PC-9 (cell line): ENCODE results near the gene NAT8. TPM values are rescaled to one million over a fixed set of nuclear protein-coding genes. Genes with fewer than 3 reads are reported as not detected.
"Not testable (repeated sequence)": the region's sequence is repeated elsewhere in the genome, so short reads cannot be mapped to it uniquely, and the experiment has no call there.

Experiments used
- BruUV-seq: library from RNA; stranded (reverse); fragments of 400-500 nt; replicated peaks from 2 replicates; lab custom pipeline; 2021; lab: Mats Ljungman, UMichigan
- CTCF ChIA-PET: fragments of 300-600 bp; sonication (Branson Sonifier 250); formaldehyde crosslinking; loops from one replicate; lab custom pipeline; 2022; ENCODE audit warnings: antibody characterized with exemption; lab: Charles Lee
- POLR2A ChIA-PET: fragments of 300-600 bp; sonication (Branson Sonifier 250); formaldehyde crosslinking; loops from one replicate; lab custom pipeline; 2022; ENCODE audit warnings: antibody characterized with exemption; ENCODE audit not compliant: unreplicated experiment; lab: Charles Lee
- DNase-seq, 2 experiments: peaks; one replicate each; pipeline versions ENCODE4 v3.0.0 to v3.0.0-alpha.2; 2015 to 2022; ENCODE audit warnings: mixed read lengths in 1 of 2
- H2AFZ ChIP-seq: fragments of 200-600 bp; sonication (generic); 2 replicates; pipeline ENCODE4 v1.8.1; 2017; ENCODE audit warnings: antibody characterized with exemption
- H3F3A ChIP-seq: fragments of 200-600 bp; sonication (generic); 2 replicates; pipeline ENCODE4 v1.8.1; 2017; ENCODE audit warnings: antibody characterized with exemption, mild to moderate bottlenecking, low read depth; ENCODE audit not compliant: insufficient read depth
- H3K27ac ChIP-seq: fragments of 200-600 bp; sonication (generic); 2 replicates; pipeline ENCODE4 v1.6.1; 2016; ENCODE audit warnings: mixed run types
- H3K27me3 ChIP-seq: fragments of 200-600 bp; sonication (generic); 2 replicates; pipeline ENCODE4 v1.6.1; 2016; ENCODE audit warnings: low read depth, mixed run types; ENCODE audit not compliant: insufficient read depth
- H3K36me3 ChIP-seq: fragments of 200-600 bp; sonication (generic); 2 replicates; pipeline ENCODE4 v1.6.1; 2016; ENCODE audit warnings: low read depth, mixed run types
- H3K4me1 ChIP-seq: fragments of 200-600 bp; sonication (generic); replicated peaks from 2 replicates; pipeline ENCODE4 v1.6.1; 2016; ENCODE audit warnings: mixed run types; ENCODE audit not compliant: insufficient read depth
- H3K4me2 ChIP-seq: fragments of 200-600 bp; sonication (generic); 2 replicates; pipeline ENCODE4 v1.6.1; 2017; ENCODE audit warnings: mixed run types
- H3K4me3 ChIP-seq: fragments of 200-600 bp; sonication (generic); 2 replicates; pipeline ENCODE4 v1.6.1; 2016; ENCODE audit warnings: mixed run types
- H3K79me2 ChIP-seq: fragments of 200-600 bp; sonication (generic); 2 replicates; pipeline ENCODE4 v1.6.1; 2017; ENCODE audit warnings: low read depth, mixed run types
- H3K9me2 ChIP-seq: fragments of 200-600 bp; sonication (generic); 2 replicates; pipeline ENCODE4 v1.8.1; 2017; ENCODE audit warnings: mild to moderate bottlenecking; ENCODE audit not compliant: insufficient read depth
- H3K9me3 ChIP-seq: fragments of 200-600 bp; sonication (generic); 2 replicates; pipeline ENCODE4 v1.8.1; 2016; ENCODE audit warnings: low read depth; ENCODE audit not compliant: insufficient read depth
- H4K20me1 ChIP-seq: fragments of 200-600 bp; sonication (generic); 2 replicates; pipeline ENCODE4 v1.8.1; 2017; ENCODE audit not compliant: insufficient read depth
- EZH2 ChIP-seq: fragments of 200-600 bp; sonication (generic); IDR thresholded peaks from 2 replicates; pipeline ENCODE4 v1.8.0; 2017; ENCODE audit warnings: antibody characterized with exemption, low read depth
- intact Hi-C: fragments of 100-400 bp; cut with micrococcal nuclease; formaldehyde crosslinking; loops from one replicate; pipeline ENCODE4 v1.10.0; 2022; ENCODE audit not compliant: unreplicated experiment
- total RNA-seq: library from RNA; stranded (reverse); gene quantifications from 2 replicates; pipeline ENCODE4 v1.2.3, GENCODE V29; 2021
- TF ChIP-seq, protein P1 (sequence below): fragments of 200-600 bp; sonication (generic); conservative IDR thresholded peaks from 2 replicates; pipeline ENCODE4 v1.6.1; 2017; ENCODE audit warnings: mixed run types, antibody characterized with exemption, mild to moderate bottlenecking, moderate library complexity

Gene NAT8
- total RNA-seq, 1 experiment from 2014 or later: not detected

DNA sequence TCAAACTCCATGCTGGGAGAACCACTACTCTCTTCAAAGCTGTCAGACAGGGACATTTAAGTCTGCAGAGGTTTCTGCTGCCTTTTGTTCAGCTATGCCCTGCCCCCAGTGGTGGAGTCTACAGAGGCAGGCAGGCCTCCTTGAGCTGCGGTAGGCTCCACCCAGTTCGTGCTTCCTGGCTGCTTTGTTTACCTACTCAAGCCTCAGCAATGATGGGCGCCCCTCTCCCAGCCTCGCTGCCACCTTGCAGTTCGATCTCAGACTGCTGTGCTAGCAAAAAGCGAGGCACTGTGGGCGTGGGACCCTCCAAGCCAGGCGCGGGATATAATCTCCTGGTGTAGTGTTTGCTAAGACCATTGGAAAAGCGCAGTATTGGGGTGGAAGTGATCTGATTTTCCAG lies 5.5 kb upstream of the NAT8 start:
- DNase-seq, H4K20me1 ChIP-seq, intact Hi-C loops, H3K79me2 ChIP-seq, H3K4me1 ChIP-seq, H3K9me2 ChIP-seq, H3K27ac ChIP-seq, BruUV-seq, CTCF ChIA-PET, POLR2A ChIA-PET, H3K36me3 ChIP-seq, H3F3A ChIP-seq, H3K9me3 ChIP-seq: not testable (repeated sequence)
- peak overlapping the region; percentile 59 for H3K4me2 ChIP-seq
- peaks cover 45% of the 10 kb centered on the region for H3K27me3 ChIP-seq
- peak overlapping the region; percentile 35; the same call in 1 of the 2 replicates for H3K4me3 ChIP-seq
- TF ChIP-seq, protein P1, sequence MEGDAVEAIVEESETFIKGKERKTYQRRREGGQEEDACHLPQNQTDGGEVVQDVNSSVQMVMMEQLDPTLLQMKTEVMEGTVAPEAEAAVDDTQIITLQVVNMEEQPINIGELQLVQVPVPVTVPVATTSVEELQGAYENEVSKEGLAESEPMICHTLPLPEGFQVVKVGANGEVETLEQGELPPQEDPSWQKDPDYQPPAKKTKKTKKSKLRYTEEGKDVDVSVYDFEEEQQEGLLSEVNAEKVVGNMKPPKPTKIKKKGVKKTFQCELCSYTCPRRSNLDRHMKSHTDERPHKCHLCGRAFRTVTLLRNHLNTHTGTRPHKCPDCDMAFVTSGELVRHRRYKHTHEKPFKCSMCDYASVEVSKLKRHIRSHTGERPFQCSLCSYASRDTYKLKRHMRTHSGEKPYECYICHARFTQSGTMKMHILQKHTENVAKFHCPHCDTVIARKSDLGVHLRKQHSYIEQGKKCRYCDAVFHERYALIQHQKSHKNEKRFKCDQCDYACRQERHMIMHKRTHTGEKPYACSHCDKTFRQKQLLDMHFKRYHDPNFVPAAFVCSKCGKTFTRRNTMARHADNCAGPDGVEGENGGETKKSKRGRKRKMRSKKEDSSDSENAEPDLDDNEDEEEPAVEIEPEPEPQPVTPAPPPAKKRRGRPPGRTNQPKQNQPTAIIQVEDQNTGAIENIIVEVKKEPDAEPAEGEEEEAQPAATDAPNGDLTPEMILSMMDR: peak; percentile 20; the same call in 1 of the 2 replicates
- H2AFZ ChIP-seq: 0 out of 2 replicates have a peak overlapping the region, but pooled peaks have one; percentile 33

DNA sequence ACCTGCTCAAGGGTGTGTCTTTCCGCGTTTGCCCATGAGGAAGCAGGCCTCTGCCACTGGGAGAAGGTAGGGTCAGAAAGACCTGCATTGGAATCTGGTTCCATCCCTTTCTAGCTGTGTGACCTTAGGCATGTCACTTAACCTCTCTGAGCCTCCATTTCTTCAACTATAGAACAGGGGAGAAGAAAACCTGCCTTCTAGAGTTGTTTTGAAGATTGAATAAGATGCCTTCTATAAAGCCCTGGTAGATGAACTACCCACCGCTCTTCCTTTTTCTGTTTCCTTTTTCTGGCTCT lies 507 bp downstream of the NAT8 start:
- POLR2A ChIA-PET: no interaction called here
- Histone ChIP-seq H3K4me1 (no peaks in the 10 kb centered on the region), H3K36me3 (no peaks in the 10 kb centered on the region), H3K9me3 (no peaks in the 10 kb centered on the region), H3K27me3 (peaks cover 14% of the 10 kb centered on the region), H3K4me3 (no peak overlapping the region), H2AFZ (no peak overlapping the region), H3K9me2 (no peaks in the 10 kb centered on the region), H3K27ac (no peak overlapping the region), H4K20me1 (no peaks in the 10 kb centered on the region), H3K4me2 (no peak overlapping the region), H3K79me2 (no peaks in the 10 kb centered on the region), H3F3A (no peaks in the 10 kb centered on the region)
- intact Hi-C loops: no loop called here
- no peak for DNase-seq
- CTCF ChIA-PET: no interaction called here
- BruUV-seq: no TSS peak
- TF ChIP-seq, protein P1: no peak
- TF ChIP-seq EZH2: no peak

DNA sequence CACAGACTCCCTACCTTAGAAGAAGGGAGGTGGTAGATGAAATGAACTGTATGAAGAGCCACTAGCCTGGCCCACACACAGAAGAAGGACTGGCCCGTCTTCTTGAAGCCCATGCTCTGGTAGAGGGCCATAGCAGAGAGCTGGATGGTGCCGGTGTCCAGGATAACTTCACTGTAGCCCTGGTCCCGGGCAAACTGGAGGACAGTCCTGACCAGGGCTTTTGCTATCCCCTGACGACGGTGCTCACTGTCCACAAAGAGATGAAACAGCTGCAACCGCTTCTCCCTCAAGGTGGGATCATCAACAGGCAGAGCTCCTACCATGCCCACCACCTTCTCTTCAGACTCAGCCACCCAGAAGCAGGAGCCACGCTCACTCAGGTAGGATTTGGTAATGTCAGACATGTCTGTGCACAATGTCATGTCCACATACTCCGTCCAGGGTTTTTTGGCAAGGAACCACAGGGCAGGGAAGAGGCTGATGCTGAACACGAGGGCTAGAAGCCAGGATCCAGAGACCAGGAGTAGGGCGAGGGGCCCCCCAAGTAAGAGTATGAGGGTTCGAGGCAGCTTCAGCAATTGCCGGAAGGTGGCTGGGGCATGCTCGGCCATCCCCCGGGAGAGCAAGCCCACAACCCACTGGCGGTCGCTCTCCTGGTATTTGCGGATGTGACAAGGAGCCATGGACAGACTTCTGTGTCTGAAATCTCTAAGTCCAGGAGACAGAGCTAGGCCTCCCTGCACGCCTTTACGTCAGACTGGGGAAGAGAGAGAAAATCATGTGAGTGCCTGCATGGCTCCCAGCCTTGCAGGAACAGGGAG lies 1.1 kb downstream of the NAT8 start:
- H2AFZ ChIP-seq: no peak overlapping the region
- intact Hi-C loops: no loop called here
- no peaks in the 10 kb centered on the region for H3F3A ChIP-seq
- no peaks in the 10 kb centered on the region for H3K79me2 ChIP-seq
- H4K20me1 ChIP-seq: no peaks in the 10 kb centered on the region
- CTCF ChIA-PET: no interaction called here
- TF ChIP-seq, protein P1: no peak
- TF ChIP-seq EZH2: no peak
- peaks cover 12% of the 10 kb centered on the region for H3K27me3 ChIP-seq
- H3K9me2 ChIP-seq: no peaks in the 10 kb centered on the region
- no peak overlapping the region for H3K27ac ChIP-seq
- H3K4me1 ChIP-seq: no peaks in the 10 kb centered on the region
- POLR2A ChIA-PET: no interaction called here
- H3K4me3 ChIP-seq: no peak overlapping the region
- H3K4me2 ChIP-seq: no peak overlapping the region; the same call in 1 of the 2 replicates
- no peak for DNase-seq
- no TSS peak for BruUV-seq
- H3K9me3 ChIP-seq: no peaks in the 10 kb centered on the region
- H3K36me3 ChIP-seq: no peaks in the 10 kb centered on the region
